Fibroblast of peridontal ligament (primary cell): Measurements from ENCODE around the gene FCN3.
A peak's percentile ranks its signal among the peaks of the same experiment; 100 is the strongest.

ENCODE experiments used
- DNase-seq: peaks from one replicate; pipeline ENCODE4 v3.0.0-alpha.2; 2010; ENCODE audit errors: extremely low read depth

FCN3 gene

DNA sequence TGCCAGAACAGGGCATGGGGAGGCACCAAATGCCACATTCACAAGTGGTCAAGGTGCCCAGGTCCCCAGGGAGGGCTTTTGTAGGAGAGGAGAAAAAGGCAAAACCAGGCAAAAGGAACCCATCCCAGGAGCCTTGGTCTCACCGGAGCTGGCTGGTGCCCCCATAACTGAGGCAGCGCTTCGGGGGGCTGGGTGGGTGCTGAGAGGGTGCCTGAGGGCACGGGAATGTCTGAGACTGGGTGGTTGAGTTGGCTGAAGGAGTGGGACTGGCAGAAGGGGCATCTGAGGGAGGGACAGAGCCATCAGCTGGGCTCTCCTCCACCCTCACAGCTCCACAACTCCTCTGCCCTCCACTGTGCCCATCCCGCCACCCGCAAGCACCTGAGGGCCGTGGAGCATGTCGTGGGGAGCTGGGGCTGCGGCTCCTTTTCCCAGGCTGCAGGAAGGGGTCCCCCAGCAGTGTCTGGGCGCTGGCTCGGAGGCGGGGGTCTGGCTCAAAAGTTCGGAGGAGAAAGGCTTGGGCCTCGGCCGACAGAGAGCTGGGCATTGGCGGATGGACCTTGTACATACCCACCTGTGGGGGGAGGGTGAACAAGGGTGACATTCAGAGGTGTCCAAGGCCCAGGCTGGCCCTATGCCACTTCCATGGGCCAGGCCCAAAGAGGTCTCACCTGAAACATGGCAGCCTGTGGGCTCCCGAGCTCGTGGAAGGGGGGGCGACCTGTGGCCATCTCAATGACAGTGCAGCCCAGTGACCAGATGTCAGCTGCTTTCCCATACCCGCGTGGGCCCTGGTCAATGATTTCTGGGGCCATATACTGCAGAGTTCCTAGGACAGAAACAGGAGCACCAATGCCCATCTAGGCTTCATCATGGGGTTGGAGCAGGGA lies 16.3 kb downstream of the FCN3 start:
- no peak for DNase-seq

DNA sequence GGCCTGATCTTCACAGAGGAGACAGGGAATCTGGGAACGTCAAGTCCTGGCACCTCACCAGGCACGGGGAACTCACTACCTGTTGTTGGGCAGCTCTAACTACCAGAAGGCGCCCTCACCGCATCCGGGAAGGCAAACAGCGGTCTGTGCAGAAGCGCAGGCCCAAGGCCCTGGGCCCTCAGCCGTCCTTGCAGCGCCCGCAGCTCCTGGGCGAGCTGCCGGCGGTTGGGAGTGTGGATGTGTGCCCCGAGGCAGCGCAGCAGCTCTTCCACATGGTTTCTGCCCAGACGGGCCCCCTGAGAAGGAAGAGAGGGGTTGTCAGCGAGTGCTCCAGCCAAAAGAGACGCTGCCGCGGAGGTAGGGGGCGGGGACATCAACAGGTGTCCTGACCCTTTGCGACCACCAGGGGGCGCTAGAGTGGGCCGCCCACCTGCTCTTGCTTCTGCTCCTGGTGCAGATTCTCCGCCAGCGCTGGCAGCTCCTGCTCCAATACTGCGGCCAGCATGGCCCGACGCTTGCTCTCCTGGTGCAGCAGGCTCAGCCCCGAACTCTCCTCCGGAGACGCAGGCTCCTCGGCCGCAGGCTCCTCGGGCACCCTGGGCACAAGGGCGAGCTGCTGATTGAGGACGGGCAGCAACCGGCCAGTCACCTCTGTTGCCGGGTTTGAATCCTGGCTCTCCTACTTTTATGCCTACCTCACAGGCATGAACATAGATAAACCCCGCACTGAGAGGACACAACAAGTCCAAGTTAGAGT lies 17.2 kb downstream of the FCN3 start:
- DNase-seq, result peak; percentile 31

DNA sequence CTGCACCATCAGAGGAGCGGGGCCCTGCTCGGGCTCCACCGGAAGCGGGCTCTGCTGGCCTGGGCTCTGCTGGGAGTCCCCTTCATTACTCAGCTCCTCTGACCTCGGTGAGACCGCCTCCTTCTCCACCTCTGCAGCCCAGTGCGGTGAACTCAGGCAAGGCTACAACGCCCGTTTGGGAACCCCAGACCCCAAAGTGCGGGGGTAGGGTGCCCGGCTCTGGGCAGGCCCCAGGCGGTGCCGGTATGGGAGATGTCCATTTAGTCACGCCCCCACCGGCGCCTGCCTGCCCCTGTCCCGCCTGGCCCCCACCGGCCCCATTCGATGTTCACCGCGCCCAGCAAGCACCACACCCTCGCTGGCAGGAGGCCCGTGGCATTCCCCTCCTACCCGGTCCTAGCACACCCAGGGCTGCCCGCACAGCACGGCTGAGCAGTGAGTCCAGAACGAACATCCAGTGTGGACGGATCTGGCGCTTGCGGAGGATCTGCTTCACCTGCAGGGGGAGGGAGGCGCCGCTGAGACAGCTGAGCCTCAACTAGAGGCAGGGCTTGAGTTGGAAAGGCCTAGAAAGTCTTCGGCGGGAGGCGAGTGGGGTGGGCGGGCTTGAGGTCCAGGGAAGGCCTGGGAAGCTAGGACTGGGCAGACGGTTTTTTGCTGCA lies 17.9 kb downstream of the FCN3 start:
- DNase-seq, result no peak

DNA sequence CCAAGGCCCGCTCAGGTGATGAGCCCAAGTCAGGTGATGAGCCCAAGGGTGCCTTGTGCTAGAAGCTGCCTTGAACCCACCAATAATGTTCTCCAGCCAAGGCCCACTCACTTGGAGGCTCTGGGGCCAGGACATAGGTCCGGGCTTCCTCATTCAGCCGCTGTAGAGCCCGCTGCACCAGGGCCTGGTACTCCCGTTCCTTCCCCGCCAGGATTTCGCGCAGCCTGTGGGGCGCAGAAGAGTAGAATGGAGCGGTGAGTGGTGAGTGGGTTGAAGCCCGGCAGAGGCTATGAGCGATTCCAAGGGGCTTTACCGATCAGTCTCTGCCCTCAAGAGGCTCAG lies 18.4 kb downstream of the FCN3 start:
- no peak for DNase-seq

DNA sequence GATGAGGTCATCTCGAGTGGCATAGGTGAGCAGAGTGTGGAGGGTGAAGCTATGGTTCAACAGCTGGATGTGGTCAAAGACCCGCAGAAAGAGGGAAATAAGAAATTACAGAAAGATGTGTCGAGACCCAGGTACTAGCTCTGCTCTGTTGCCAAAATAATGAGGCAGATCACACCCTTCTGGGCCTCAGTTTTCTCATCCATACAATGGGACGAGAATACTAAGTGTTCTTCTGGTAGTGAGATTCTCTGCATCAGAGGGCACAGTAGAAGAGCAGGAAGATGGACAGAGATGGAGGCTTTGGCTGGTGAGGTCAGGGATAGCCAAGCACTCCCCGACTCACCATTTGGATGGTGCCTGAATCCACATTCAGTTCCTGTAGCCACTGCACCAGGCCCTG lies 18.9 kb downstream of the FCN3 start:
- no peak for DNase-seq

DNA sequence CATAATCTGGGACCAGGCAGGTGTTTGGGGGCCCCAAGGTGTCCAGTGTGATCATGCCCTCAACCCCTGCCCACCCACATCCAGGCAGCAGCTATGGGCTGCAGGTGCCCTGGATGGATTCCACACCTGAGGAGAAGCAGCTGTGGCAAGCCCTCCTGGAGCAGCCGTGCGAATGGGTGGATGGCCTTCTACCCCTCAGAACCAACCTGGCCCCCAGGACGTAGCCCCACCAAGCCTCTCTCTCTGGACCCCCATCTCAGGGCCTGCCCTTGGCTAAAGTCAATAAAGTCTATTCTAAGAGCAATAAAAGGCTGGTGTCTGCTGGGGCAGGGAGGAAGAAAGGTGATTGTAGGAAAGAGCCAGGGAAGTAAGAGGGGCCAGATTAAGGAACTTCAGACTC lies 21.0 kb downstream of the FCN3 start:
- DNase-seq, result no peak

DNA sequence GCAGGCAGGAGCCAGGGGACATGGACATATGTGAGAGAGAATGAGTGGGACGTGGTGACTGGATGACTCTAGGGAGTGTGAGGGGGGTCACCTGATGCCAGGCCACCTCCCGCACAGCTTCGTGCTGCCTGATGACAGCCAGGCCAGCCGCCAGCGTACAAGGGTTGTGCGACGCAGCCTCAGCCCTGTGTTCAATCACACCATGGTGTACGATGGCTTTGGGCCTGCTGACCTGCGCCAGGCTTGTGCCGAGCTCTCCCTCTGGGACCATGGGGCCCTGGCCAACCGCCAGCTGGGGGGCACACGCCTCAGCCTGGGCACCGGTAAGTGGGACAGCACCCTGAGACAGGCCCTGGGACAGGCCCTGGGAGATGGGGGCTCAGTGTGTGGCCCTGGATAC lies 21.5 kb downstream of the FCN3 start:
- no peak for DNase-seq

DNA sequence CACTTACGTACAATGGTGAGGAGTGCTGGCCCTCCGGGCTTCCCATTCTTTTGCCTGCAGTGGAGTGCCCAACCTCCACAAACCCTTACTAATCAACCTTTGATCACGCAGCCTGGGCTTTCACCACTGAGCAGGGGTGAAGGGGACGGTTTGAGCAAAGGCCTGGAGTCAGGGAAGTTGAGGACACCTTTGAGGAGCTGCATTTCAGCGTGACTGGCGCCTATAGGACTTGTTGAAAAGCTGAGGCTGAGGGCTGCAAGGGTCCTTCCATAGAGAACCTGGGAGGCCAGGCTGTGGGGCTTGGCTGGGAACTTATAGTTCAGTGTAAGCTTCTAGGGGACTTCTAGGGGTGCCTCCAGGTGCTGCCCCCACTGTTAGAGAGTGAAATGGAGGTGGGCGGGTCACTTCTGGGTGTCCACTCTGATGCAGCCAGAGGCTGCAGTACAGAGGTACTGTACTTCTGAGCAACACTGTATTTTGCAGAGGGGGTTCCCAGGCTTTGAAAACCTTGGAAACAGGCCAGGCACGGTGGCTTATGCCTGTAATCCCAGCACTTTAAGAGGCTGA lies 23.0 kb downstream of the FCN3 start:
- no peak for DNase-seq

DNA sequence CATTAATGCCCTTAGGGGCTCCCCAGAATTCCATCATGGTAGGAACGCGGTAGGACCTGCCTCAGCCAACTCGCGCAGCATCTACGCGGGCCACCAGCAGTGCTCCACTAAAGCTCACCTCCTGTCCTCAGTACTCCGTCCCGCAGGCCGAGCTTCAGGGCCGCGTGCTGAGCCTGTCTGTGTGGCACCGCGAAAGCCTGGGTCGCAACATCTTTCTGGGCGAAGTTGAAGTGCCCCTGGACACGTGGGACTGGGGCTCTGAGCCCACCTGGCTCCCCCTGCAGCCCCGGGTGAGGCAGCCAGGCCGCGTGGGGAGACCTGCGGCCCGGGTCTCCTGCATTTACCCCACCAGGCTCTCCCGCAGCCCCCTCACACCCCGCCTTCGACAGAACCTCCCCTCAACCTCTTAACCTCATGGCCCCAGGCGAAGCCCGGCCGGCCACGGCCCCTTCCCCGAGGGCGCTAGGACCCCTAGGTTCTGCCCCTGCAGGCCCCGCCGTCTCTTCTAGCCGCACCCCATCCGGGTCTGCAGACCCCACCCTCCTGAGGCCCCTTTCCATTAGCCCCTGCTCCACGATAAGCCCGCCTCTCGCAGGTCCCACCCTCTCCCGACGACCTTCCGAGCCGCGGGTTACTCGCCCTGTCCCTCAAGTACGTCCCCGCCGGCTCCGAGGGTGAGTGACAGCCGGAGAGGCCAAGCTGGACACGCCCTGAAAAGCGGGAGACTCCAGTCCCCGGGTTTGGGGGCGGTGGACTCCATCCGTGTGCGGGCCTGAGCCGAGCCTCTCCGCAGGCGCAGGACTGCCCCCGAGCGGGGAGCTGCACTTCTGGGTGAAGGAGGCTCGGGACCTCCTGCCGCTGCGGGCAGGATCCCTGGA lies 23.7 kb downstream of the FCN3 start:
- peak; percentile 9 for DNase-seq

DNA sequence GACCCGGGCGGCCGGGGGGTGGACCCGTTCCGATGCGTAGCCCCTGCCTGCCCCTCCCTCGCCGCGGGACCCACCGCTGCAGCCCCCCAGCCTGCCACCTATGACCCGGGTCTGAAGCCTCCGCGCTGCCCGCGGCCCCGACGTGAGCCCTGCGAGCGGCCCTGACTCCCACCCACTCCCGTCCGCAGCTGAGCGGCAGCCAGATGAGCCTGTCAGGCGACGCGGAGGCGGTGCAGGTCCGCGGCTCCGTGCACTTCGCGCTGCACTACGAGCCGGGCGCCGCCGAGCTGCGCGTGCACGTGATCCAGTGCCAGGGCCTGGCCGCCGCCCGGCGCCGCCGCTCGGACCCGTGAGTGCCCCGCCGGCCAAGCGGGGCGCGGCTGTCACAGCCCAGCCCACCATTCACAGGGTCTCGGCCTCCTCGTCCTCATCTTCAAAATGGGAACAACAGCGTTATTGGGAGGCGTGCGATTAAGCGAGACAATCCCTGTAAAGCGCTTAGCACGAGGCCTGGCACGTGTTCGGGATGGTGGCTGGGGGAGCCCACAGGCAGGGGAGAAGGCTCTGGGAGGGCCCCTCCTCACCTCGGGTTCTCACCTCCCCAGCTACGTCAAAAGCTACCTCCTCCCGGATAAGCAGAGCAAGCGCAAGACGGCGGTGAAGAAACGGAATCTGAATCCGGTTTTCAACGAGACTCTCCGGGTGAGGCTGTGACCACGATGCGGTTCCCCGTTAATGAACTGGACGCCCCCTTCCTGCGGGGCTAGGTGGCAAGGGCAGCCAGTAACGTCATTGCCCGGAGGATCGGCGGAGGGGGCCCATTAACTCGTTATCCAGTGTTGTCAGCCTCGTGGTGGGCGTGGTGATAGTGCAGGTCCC lies 24.6 kb downstream of the FCN3 start:
- DNase-seq, result peak; percentile 39

DNA sequence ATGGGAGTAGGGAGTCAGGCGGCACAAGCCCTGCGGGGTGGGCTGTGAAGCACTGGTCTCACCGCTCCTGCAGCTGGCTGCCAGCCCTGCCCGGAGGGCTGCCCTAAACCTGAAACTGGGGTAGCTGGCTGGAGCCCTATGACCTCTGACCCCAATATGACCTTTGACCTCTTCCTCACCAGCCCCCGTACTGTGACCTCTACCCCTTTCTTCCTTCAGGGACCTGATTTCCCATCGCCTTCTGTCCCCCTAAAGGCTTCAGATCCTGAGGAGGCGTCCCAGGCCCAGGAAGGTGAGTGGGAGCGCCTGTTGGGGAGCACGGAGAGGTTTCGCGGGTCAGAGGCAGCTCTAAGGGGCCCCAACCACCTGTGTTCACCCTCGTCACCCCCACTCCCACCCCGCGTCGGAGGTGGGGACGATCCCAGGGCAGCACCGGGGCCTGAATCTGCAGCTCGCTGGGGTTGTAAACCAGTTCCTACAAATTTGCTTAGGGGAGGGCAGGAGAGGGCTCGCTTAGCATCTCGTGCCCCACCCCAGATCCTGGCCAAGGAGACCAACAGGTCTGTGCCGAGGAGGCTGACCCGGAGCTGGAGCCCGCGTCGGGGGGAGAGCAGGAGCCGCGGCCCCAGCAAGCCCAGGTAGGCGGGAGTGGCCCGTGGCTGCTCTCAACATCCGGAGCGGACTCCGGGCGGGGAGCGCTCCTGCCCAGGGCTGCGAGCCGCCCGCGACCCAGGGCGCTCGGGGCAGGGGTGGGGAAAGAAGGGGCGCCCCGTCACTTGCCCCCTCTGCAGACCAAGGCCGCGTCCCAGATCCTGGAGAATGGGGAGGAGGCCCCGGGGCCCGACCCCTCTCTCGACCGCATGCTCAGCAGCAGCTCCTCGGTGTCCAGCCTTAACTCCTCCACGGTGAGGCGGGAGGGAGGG lies 25.5 kb downstream of the FCN3 start:
- no peak for DNase-seq

DNA sequence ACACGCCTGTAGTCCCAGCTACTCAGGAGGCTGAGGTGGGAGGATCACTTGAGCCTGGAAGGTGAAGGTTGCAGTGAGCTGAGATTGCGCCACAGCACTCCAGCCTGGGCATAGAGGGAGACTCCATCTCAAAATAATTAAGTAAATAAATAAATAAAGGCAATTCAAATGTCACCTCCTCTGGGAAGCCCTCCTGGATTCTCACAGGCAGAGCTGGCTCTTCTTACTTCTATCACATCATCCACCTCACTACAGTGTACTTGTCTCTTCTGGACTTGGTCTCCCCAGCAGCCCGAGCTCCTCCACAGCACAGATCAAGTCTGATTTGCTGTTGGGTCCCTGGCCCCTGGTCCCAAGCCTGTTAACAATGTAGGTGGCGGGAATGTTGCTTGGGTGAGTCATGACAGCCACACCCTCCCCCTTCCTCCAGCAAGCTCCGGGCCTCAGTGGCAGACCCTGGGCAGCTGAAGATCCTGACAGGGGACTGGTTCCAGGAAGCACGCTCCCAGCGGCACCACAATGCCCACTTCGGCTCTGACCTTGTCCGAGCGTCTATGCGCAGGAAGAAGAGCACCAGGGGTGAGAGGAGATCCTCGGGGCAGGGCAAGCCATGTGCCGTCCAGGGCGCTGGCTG lies 27.5 kb downstream of the FCN3 start:
- no peak for DNase-seq

DNA sequence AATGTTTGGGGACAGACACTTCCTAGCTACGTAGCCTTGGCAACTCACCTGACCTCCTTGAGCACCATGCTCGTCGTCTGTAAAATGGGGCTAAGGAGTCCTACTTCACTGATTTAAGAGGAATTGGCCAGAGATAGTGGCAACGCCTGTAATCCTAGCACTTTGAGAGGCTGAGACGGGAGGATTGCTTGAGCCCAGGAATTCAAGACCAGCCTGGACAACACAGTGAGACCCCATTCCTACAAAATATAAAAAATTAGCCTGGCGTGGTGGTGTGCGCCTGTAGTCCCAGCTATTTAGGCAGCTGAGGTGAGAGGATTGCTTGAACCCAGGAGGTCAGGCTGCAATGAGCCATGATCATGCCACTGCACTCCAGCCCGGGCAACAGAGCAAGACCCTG lies 28.3 kb downstream of the FCN3 start:
- DNase-seq, result no peak

DNA sequence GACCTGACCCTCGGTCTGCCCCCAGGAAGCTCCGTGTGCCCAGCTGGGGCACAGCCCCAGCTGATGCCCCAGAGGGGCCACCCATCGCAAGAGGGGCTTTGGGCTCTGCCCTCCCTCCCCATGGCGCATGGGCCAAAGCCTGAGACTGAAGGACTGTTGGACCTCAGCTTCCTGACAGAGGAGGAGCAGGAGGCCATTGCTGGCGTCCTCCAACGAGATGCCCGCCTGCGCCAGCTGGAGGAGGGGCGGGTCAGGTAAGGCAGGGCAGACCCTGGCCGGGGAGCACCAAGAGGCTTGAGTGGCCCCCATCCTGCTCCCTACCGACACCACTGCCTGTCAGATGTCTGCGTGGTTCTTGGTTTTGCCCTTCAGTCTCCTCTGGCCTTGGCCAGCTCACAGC lies 29.4 kb downstream of the FCN3 start:
- DNase-seq, result no peak

DNA sequence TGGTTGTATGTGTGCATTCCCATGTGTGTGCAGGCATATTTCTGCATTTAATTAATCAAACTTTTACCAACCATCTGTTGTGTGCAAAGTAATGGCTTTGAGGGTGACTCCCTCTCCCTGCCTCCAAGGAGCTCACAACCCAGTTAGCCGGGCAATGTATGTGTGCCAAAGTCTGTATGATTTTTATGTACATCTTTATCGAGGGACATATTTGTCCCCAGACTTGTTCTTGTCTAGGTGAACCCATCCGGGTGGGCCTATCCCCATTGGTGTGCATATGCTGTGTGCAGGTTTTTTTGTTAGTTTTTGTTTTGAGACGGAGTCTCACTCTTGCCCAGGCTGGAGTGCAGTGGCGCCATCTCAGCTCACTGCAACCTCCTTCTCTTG lies 31.0 kb downstream of the FCN3 start:
- DNase-seq, result no peak

DNA sequence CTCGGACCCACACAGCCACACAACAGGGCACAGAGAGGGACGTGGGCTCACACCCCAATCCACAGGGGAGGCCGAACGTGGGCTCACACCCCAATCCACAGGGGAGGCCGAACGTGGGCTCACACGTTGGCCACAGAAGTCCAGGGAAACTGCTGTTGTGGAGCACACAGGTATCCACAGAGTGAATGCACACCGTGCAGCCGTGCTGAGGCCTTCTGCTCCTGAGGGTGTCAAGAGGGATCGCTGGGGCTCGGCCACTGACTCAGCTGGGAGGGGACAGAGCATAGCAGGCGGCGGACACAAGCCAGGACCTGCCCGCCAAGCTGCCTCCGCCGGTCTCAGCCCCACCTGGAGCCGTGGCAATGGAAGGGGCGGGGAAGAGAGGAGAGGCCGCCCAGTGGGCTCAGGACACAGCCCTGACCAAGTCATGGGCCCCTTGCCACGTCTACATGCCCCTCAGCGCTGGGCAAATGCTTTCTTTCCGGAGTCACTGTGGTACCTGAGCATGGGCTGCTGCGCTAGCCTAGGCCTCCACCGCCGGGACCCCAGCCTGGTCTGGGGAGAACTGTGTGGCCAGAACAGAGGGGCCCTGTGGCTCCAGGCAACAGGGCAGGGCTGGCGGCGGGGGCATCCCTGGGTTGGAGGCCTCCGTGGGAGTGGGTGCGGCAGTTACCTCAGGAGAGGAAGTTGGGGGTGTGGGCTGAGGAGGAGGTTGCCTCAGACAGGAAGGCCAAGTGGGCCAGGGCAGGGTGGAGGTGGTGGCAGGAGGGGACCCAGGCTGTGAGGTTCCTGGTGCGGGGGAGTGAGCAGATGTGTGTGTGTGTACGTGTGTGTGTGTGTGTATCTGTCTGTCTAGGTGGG lies 31.6 kb downstream of the FCN3 start:
- no peak for DNase-seq

DNA sequence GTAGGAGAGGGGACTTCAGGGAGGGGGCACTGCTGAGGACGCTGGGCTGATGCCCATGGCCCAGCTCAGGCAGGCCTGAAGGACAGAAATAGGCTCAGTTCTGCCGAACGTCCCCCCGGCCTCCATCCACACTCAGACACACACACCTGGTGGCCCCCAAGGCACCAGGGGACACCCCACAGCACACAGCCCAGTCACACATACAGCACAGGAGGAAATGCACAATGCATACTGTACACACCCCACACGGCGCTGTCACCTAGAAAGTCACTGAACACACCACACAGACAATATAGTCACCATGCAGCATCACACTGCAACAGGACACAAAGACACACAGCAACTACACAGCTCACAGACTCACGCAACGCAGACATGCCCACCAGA lies 32.2 kb downstream of the FCN3 start:
- DNase-seq, result no peak
